ENCODE results near the gene PCSK1. TPM values are rescaled to one million over a fixed set of nuclear protein-coding genes. Genes with fewer than 3 reads are reported as not detected.

The PCSK1 gene
- total and polyA plus RNA-seq, 3 donors from 2014 or later: 0.43 to 0.79 (median 0.63) TPM

- peak overlapping the region in 1 of 2 donors; percentile 60 for H3K27ac ChIP-seq
- intact Hi-C loops (cut with DNase I; ENCODE audit: low total_unique reads): no loop called here
- TF ChIP-seq CTCF (IDR thresholded peaks at IDR 0.05) (no peak), POLR2A (IDR thresholded peaks at IDR 0.05) (no peak)
- no peaks in the 10 kb centered on the region for H3K4me1 ChIP-seq
- no peaks in the 10 kb centered on the region for H3K36me3 ChIP-seq (ENCODE audit: low read depth, missing control alignments)
- WGBS, 2 donors: 54 to 63% methylated on average over 2 of the region's 2 CpGs
- H3K4me3 ChIP-seq: no peak overlapping the region
- no peaks in the 10 kb centered on the region for H3K27me3 ChIP-seq
- no peak for DNase-seq
- H3K9me3 ChIP-seq: no peaks in the 10 kb centered on the region
Observed at GRCh38 chr5:96391921-96392320, 41.1 kb downstream of the PCSK1 start.

GRCh38 chr5:96388176-96388575 is 44.9 kb downstream of the PCSK1 start:
- intact Hi-C loops (cut with DNase I; ENCODE audit: low total_unique reads): no loop called here
- Histone ChIP-seq H3K27ac (no peak overlapping the region), H3K4me1 (no peaks in the 10 kb centered on the region), H3K36me3 (ENCODE audit: low read depth, missing control alignments) (no peaks in the 10 kb centered on the region), H3K9me3 (no peaks in the 10 kb centered on the region), H3K4me3 (no peak overlapping the region), H3K27me3 (no peaks in the 10 kb centered on the region)
- WGBS, 2 donors: 87 to 93% methylated on average over 3 of the region's 3 CpGs
- DNase-seq: no peak
- no peak for TF ChIP-seq CTCF (IDR thresholded peaks at IDR 0.05)
- no peak for TF ChIP-seq POLR2A (IDR thresholded peaks at IDR 0.05)

- DNase-seq: no peak
- TF ChIP-seq POLR2A (IDR thresholded peaks at IDR 0.05) (no peak), CTCF (IDR thresholded peaks at IDR 0.05) (no peak)
- 66 to 67% methylated on average over 2 of the region's 2 CpGs for WGBS, 2 donors
- no peak overlapping the region for H3K27ac ChIP-seq
- H3K27me3 ChIP-seq: no peaks in the 10 kb centered on the region
- no peaks in the 10 kb centered on the region for H3K9me3 ChIP-seq
- intact Hi-C loops (cut with DNase I; ENCODE audit: low total_unique reads): no loop called here
- H3K36me3 ChIP-seq (ENCODE audit: low read depth, missing control alignments): no peaks in the 10 kb centered on the region
- no peaks in the 10 kb centered on the region for H3K4me1 ChIP-seq
- no peak overlapping the region for H3K4me3 ChIP-seq
Observed at GRCh38 chr5:96387616-96388015, 45.4 kb downstream of the PCSK1 start.

GRCh38 chr5:96385538-96385937 is 47.5 kb downstream of the PCSK1 start:
- no peak overlapping the region for H3K4me3 ChIP-seq
- no peaks in the 10 kb centered on the region for H3K4me1 ChIP-seq
- intact Hi-C loops (cut with DNase I; ENCODE audit: low total_unique reads): no loop called here
- H3K36me3 ChIP-seq (ENCODE audit: low read depth, missing control alignments): no peaks in the 10 kb centered on the region
- no peaks in the 10 kb centered on the region for H3K9me3 ChIP-seq
- no peak for DNase-seq
- 72 to 74% methylated on average over 1 of the region's 1 CpG for WGBS, 2 donors
- H3K27ac ChIP-seq: no peak overlapping the region
- TF ChIP-seq CTCF (IDR thresholded peaks at IDR 0.05): no peak
- TF ChIP-seq POLR2A (IDR thresholded peaks at IDR 0.05): no peak
- no peaks in the 10 kb centered on the region for H3K27me3 ChIP-seq

- H3K36me3 ChIP-seq (ENCODE audit: low read depth, missing control alignments): no peaks in the 10 kb centered on the region
- no peak overlapping the region for H3K4me3 ChIP-seq
- H3K9me3 ChIP-seq: no peaks in the 10 kb centered on the region
- 53 to 63% methylated on average over 3 of the region's 3 CpGs for WGBS, 2 donors
- intact Hi-C loops (cut with DNase I; ENCODE audit: low total_unique reads): no loop called here
- H3K27me3 ChIP-seq: no peaks in the 10 kb centered on the region
- H3K27ac ChIP-seq: no peak overlapping the region
- TF ChIP-seq POLR2A (IDR thresholded peaks at IDR 0.05) (no peak), CTCF (IDR thresholded peaks at IDR 0.05) (no peak)
- H3K4me1 ChIP-seq: no peaks in the 10 kb centered on the region
- peak; percentile 72 for DNase-seq
Observed at GRCh38 chr5:96384353-96384752, 48.7 kb downstream of the PCSK1 start.
